GM08714 (cell line): ENCODE results near the gene ENKUR.
A peak's percentile ranks its signal among the peaks of the same experiment; 100 is the strongest.

Experiments
- H3K4me3 ChIP-seq: fragments of 200-500 bp; sonication (Bioruptor generic); 2 replicates; pipeline ENCODE4 v1.5.1; 2014; ENCODE audit warnings: mild to moderate bottlenecking, low read length, inconsistent platforms
- ZNF274 ChIP-seq: IDR thresholded peaks from 2 replicates; pipeline ENCODE4 v1.6.1; 2012; ENCODE audit warnings: mild to moderate bottlenecking, low read depth, low read length

The ENKUR gene

DNA sequence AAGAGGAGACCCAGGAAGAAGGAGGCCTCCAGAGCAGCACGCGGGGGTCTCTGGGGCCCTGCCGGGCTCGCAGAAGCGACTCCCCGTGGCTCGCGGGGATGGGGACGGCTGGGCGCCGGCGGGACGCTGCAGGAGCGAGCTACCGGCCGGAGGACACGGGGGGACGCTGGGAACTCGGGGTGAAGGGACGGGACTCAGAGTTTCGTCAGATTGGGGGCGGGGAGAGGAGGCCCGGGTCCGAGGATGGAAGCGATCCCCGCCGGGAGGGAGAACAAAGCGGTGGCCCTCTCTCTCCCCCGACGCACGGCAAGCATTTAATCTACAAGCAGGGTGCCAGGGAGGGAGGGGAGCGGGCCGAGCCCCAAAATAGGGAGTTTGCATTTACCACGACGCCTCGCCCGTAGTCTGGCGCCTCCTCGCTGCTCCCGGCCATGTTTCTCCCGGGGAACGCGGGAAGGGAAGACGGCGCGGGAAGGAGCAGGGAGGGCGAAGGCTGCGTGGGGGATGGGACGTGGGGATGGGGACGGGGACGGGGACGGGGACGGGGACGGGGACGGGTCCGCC lies 63.7 kb downstream of the ENKUR start, which contains the start of gene PRTFDC1:
Gene PRTFDC1, minus strand, starts transcription at position 464 of the 564 bp plus-strand sequence. Its CDS starts 31 bp downstream, at position 433.
- H3K4me3 ChIP-seq, result peak within 1 kb of the TSS; percentile 59

DNA sequence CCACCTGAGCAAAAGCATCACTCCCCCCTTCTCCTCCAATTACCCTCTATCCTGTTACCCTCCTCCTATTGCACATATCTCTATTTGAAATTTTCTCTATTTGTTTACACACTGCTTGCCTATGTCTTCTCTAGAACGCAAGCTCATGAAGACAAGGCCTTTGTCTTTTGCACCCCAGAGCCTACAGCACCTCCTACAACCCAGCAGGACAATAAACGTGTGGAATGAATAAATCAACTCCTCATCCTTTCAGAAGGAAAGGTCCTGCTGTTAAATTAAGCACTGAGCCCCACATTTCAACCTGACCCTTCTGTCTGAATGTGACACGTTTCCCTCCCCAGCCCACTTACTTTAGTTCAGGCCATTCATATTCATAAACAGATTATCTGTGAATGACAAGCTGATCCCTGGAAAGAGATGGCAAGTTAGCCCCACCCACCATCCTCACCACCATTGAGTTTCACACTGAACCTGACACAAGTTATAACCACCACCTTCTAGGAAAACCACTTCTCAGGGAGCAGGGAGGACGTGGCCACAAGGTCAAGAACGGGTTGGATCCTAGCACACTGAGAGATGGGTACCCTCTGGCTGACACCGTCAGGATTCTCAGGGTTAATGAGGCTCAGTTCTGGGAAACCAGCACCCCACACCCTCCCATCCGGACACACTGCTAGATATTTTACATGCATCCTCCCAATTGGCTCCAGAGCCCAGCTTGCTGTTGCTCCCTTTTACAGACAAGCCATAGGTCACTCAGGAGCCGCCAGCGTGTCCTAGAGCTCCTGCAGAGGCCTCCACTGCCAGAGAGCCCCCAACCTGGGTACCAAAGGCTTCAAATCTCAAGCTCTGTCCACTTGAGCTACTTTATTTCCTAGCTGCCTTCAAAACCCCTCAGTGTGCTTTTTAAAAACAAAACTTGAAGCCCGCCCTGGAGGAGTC lies 64.5 kb downstream of the ENKUR start:
- H3K4me3 ChIP-seq, result no peak overlapping the region

More for the DNA sequence above, 63.7 kb downstream of the ENKUR start, which contains the start of gene PRTFDC1:
- TF ChIP-seq ZNF274, result no peak

GRCh38 chr10:24950439-24950838 lies 65.5 kb downstream of the ENKUR start:
- H3K4me3 ChIP-seq, result no peak overlapping the region
- no peak for TF ChIP-seq ZNF274

More for the DNA sequence above, 64.5 kb downstream of the ENKUR start:
- TF ChIP-seq ZNF274, result no peak

GRCh38 chr10:24949616-24950015 lies 66.3 kb downstream of the ENKUR start:
- no peak overlapping the region for H3K4me3 ChIP-seq
- no peak for TF ChIP-seq ZNF274

DNA sequence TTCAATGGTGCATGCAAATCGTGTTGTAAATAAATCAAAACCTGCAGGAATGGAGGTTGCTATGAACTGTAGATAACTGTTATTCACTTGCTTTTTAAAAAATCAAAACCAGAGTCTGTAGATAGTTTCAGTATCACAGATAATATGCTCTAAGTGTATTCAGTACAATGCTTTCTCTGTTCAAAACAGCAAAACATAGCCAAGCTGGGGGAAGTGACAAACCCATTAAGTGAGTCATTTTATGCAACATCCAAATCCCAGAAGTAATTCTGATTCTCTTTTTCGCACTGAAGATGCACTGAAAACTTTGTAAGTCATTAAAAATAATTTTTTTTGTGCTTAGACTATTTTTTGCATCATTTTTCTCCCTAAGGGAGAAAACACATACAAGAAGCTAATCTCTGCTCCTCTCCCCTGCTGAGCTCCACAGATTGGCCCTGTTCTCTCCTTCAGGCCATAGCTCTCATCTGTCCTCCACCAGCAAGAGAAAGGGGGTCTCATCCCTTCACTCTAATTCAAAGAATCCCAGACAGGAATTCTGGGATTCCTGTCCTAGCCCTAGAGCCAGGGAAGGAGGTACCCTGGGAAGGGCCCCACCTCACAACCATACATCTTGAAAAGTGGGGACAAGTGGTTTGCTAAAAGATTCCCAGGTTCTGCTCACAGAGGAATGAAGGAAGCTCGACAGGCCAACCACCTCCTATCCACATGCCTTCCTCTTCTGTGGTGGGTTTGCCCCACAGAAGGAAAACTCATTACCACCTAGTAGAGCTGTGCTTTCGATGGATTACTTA lies 68.5 kb downstream of the ENKUR start:
- H3K4me3 ChIP-seq, result no peak overlapping the region

DNA sequence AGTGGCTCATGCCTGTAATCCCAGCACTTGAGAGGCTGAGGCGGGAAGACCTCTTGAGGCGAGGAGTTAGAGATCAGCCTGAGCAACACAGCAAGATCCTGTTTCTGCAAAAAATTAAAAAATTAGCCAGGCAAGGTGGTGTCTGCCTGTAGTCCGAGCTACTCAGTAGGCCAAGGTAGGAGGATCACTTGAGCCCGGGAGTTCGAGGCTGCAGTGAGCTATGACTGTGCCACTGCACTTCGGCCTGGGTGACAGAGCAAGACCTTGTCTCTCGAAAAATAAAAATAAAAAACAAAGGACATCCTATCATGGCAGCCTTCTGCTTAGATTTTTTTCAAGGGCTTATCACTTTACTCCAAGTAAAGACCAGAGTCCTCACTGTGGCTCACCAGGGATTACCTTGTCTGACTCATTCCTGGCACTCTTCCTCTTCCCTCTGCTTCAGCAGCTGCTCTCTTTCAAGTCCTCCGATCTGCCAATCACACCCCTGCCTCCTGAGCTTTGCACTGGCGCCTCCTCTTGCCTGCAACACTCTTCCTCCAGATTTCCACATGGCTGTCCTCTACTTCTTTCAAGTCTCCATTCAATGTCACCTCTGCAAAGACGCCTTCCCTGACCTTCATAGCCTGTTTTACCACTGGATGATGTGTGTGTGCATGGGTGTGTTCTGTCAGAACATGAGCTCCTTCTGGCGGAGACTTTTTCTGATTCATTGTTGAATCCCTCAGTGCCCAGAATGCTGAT lies 71.3 kb downstream of the ENKUR start:
- TF ChIP-seq ZNF274, result no peak
- H3K4me3 ChIP-seq, result no peak overlapping the region

More for the DNA sequence above, 68.5 kb downstream of the ENKUR start:
- no peak for TF ChIP-seq ZNF274

DNA sequence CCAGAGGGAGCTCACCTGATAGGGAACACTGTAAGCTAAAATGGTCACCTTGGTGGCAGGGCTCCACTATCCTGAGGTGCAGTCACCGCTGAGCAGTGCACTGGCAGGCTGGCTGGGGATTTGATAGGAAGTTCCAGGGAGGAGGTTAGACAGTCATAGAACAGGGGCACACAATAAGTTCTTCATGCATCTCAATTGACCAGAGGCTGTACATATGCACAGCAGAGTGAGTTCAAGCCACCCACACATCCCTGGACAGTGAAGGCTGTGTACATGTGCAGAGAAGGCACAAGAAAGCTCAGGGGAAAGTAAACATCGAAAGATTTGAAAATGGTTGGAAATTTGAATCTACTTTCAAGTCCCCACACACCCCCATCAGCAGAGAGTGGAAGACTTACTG lies 77.4 kb downstream of the ENKUR start:
- TF ChIP-seq ZNF274, result no peak
- H3K4me3 ChIP-seq, result no peak overlapping the region

DNA sequence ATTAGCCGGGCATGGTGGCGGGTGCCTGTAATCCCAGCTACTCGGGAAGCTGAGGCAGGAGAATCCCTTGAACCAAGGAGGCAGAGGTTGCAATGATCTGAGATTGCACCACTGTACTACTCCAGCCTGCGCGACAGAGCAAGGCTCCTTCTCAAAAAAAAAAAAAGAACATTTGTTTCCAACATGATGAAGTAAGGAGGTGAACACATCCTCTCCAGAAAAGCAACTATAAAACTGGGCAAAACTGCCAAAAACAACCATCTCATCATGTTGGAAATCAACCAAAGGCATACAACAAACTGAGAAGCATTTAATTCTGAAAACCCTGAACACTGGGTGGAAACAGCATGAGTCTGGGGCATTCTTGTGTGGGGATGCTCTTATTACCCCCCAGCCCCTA lies 77.9 kb downstream of the ENKUR start:
- no peak for TF ChIP-seq ZNF274
- H3K4me3 ChIP-seq, result no peak overlapping the region

DNA sequence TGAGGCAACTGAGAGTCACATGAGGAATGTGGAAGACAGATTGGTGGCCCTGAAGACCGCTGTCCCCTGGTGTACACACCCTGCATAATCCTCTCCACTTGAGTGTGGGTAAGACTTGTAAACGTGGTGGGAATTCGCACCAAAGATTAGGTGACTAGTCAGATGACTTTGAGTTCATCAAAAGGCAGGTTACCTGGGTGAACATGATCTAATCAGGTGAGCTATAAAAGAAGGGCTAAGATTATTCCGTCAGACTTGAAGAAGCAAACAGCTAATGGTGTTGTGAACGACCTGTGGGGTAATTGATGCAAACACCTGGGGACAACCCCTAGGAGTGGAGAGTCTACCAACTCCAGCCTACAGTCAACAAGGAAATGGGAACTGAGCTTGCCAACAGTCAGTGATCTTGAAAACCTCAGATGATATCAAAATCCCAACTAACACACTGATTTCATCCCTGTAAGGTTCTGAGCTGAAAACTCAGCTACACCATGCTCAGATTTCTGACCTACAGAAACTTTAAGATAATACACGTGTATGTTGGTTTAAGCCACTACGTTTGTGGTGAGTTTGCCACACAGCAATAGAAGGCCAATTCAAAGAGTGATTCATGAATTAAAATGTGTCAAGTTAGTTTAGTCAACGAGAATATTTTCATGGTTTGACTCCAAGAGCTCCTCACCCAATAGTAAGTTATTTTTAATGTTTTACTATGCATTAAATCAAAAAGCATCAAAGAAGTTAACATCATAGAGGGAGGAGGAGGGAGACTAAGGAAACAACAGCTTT lies 80.3 kb downstream of the ENKUR start:
- no peak overlapping the region for H3K4me3 ChIP-seq
- no peak for TF ChIP-seq ZNF274
